Spleen (tissue), 11 donors: ENCODE results near the gene RGS6. TPM values are rescaled to one million over a fixed set of nuclear protein-coding genes. Genes with fewer than 3 reads are reported as not detected.

Experiments used
- DNase-seq: peaks from one replicate; pipeline ENCODE4 v3.0.0-alpha.2; 2020
- H3K27ac ChIP-seq, 8 donors: fragments of 200-600 bp; sonication (generic) in 7 of 8; 1 replicate in 4 of 8; 2 replicates in 4 of 8; pipeline versions ENCODE4 v1.5.0 to v1.8.0; 2016 to 2021; ENCODE audit warnings: inconsistent platforms in 4 of 8, mild to moderate bottlenecking in 4 of 8, moderate library complexity in 1 of 8
- H3K27me3 ChIP-seq, 7 donors: fragments of 200-600 bp; sonication (generic) in 6 of 7; replicated peaks in 1 of 7; 1 replicate in 4 of 7; 2 replicates in 3 of 7; pipeline versions ENCODE4 v1.5.0 to v1.8.0; 2016 to 2021; ENCODE audit warnings: inconsistent platforms in 3 of 7, mild to moderate bottlenecking in 1 of 7
- H3K36me3 ChIP-seq, 6 donors: fragments of 200-600 bp; sonication (generic) in 5 of 6; 1 replicate in 4 of 6; 2 replicates in 2 of 6; pipeline versions ENCODE4 v1.5.0 to v1.8.0; 2016 to 2021; ENCODE audit warnings: inconsistent platforms in 2 of 6
- H3K4me1 ChIP-seq, 6 donors: fragments of 200-600 bp; sonication (generic) in 5 of 6; 1 replicate in 3 of 6; 2 replicates in 3 of 6; pipeline versions ENCODE4 v1.5.0 to v1.8.0; 2016 to 2021; ENCODE audit warnings: inconsistent platforms in 3 of 6
- H3K4me3 ChIP-seq, 8 donors: fragments of 200-600 bp; sonication (generic) in 7 of 8; 1 replicate in 4 of 8; 2 replicates in 4 of 8; pipeline versions ENCODE4 v1.5.0 to v1.8.0; 2016 to 2021; ENCODE audit warnings: inconsistent platforms in 4 of 8, mild to moderate bottlenecking in 4 of 8, moderate library complexity in 2 of 8
- H3K9me3 ChIP-seq, 8 donors: fragments of 200-600 bp; sonication (generic) in 7 of 8; 1 replicate in 4 of 8; 2 replicates in 4 of 8; pipeline versions ENCODE4 v1.5.0 to v1.8.0; 2016 to 2021; ENCODE audit warnings: inconsistent platforms in 4 of 8
- CTCF ChIP-seq, 11 experiments: fragments of 200-600 bp in 7 of 11; fragments of 450-650 bp in 4 of 11; sonication (generic) in 4 of 11; IDR thresholded peaks in 8 of 11; conservative IDR thresholded peaks in 3 of 11; 1 replicate in 7 of 11; 2 replicates in 4 of 11; pipeline versions ENCODE4 v1.4.0 to v1.8.0; 2016 to 2021; ENCODE audit warnings: antibody characterized with exemption in 11 of 11, inconsistent platforms in 4 of 11, mild to moderate bottlenecking in 1 of 11
- POLR2A ChIP-seq, 3 donors: fragments of 450-650 bp; IDR thresholded peaks; one replicate each; pipeline ENCODE4 v1.5.1; 2017; ENCODE audit warnings: antibody characterized with exemption in 3 of 3, mild to moderate bottlenecking in 1 of 3
- POLR2AphosphoS5 ChIP-seq, 3 donors: sonication (generic); formaldehyde crosslinking; IDR thresholded peaks; one replicate each; pipeline ENCODE4 v1.5.1; 2017; ENCODE audit warnings: antibody characterized with exemption in 3 of 3
- WGBS, 5 donors: extraction: QIAGEN DNeasy Blood & Tissue Kit in 3 of 5; methylation state at CpG; one replicate each; pipeline versions ENCODE4 v1.1.5 to v1.1.7; 2013 to 2018; 5-methylcytosine and 5-hydroxymethylcytosine counted together
- intact Hi-C: fragments of 100-400 bp; cut with DNase I; formaldehyde crosslinking; loops from one replicate; pipeline ENCODE4 v1.15.0; 2023; ENCODE audit warnings: low total_unique reads
- polyA plus RNA-seq, 3 donors: library from polyadenylated mRNA; stranded (reverse); fragments of 200-250 nt; gene quantifications; one replicate each; pipeline ENCODE4 v1.2.1, GENCODE V29; 2013
- total RNA-seq, 7 donors: library from RNA; depleted of rRNA in 3 of 7; stranded (reverse); fragments of >200 nt in 3 of 7; fragmentation: NEBNext Ultra II Directional in 4 of 7; extraction: Animal tissue kit (Norgen Biotek cat#: 25700) in 4 of 7; gene quantifications; one replicate each; pipeline versions ENCODE4 v1.1.0 to v1.2.1, GENCODE V29; 2016 to 2021
- donor health status: healthy with polysubstance abuse.
- donor health status: DM: no; HTN: no; CAD: no; lungs with moderate emphysema.
- donor health status: DM: no; HTN: no; CAD: no.
- donor health status: Bipolar disorder and iron deficiency.
- donor health status: healthy.
- donor health status: DM: no; HTN: no; CAD: no.
- donor health status: DM: yes; HTN: yes; CAD: no.

Gene RGS6
- total and polyA plus RNA-seq, 10 donors, result 0.20 to 8.1 (median 2.3) TPM

- H3K4me3 ChIP-seq, result no peak overlapping the region
- H3K4me1 ChIP-seq, result no peaks in the 10 kb centered on the region
- peaks cover 0 to 16% (median 0%) of the 10 kb centered on the region in 7 donors for H3K27me3 ChIP-seq
- TF ChIP-seq CTCF (IDR thresholded peaks at IDR 0.05 in 8 of 11, conservative IDR thresholded peaks at IDR 0.05 in 3 of 11), result no peak
- no peak for TF ChIP-seq POLR2AphosphoS5 (IDR thresholded peaks at IDR 0.05)
- no peak for TF ChIP-seq POLR2A (IDR thresholded peaks at IDR 0.05)
- DNase-seq, result no peak
- H3K27ac ChIP-seq, result no peak overlapping the region
- intact Hi-C loops, result no loop called here
- no peaks in the 10 kb centered on the region for H3K9me3 ChIP-seq
- 67 to 78% (median 74%) methylated on average over 4 of the region's 4 CpGs for WGBS, 5 donors
- H3K36me3 ChIP-seq, result no peaks in the 10 kb centered on the region
These were observed 157.4 kb downstream of the RGS6 start for GRCh38 chr14:72089625-72090024.

- H3K4me3 ChIP-seq, result no peak overlapping the region
- H3K27me3 ChIP-seq, result peaks cover 0 to 10% (median 0%) of the 10 kb centered on the region in 7 donors
- intact Hi-C loops, result no loop called here
- 61 to 73% (median 65%) methylated on average over 6 of the region's 6 CpGs for WGBS, 5 donors
- H3K4me1 ChIP-seq, result no peaks in the 10 kb centered on the region
- no peaks in the 10 kb centered on the region for H3K9me3 ChIP-seq
- no peak for TF ChIP-seq POLR2A (IDR thresholded peaks at IDR 0.05)
- no peak for TF ChIP-seq POLR2AphosphoS5 (IDR thresholded peaks at IDR 0.05)
- no peak for TF ChIP-seq CTCF (IDR thresholded peaks at IDR 0.05 in 8 of 11, conservative IDR thresholded peaks at IDR 0.05 in 3 of 11)
- H3K36me3 ChIP-seq, result no peaks in the 10 kb centered on the region
- H3K27ac ChIP-seq, result no peak overlapping the region
- DNase-seq, result no peak
These were observed 162.8 kb downstream of the RGS6 start for GRCh38 chr14:72094844-72095582.

- H3K36me3 ChIP-seq, result no peaks in the 10 kb centered on the region
- no peak for DNase-seq
- 64 to 84% (median 77%) methylated on average over 4 of the region's 4 CpGs for WGBS, 5 donors
- H3K4me1 ChIP-seq, result no peaks in the 10 kb centered on the region
- TF ChIP-seq POLR2AphosphoS5 (IDR thresholded peaks at IDR 0.05) (no peak), POLR2A (IDR thresholded peaks at IDR 0.05) (no peak), CTCF (IDR thresholded peaks at IDR 0.05 in 8 of 11, conservative IDR thresholded peaks at IDR 0.05 in 3 of 11) (no peak)
- H3K27me3 ChIP-seq, result peaks cover 0 to 4% (median 0%) of the 10 kb centered on the region in 7 donors
- H3K27ac ChIP-seq, result no peak overlapping the region
- no peak overlapping the region for H3K4me3 ChIP-seq
- intact Hi-C loops, result no loop called here
- H3K9me3 ChIP-seq, result no peaks in the 10 kb centered on the region
These were observed 165.0 kb downstream of the RGS6 start for GRCh38 chr14:72097173-72097783.

- Histone ChIP-seq H3K9me3 (no peaks in the 10 kb centered on the region), H3K4me1 (no peaks in the 10 kb centered on the region), H3K4me3 (no peak overlapping the region), H3K27ac (no peak overlapping the region), H3K27me3 (peaks cover 0 to 4% (median 0%) of the 10 kb centered on the region in 7 donors), H3K36me3 (no peaks in the 10 kb centered on the region)
- intact Hi-C loops, result no loop called here
- 63 to 83% (median 71%) methylated on average over 4 of the region's 4 CpGs for WGBS, 5 donors
- no peak for DNase-seq
- TF ChIP-seq POLR2AphosphoS5 (IDR thresholded peaks at IDR 0.05) (no peak), POLR2A (IDR thresholded peaks at IDR 0.05) (no peak), CTCF (IDR thresholded peaks at IDR 0.05 in 8 of 11, conservative IDR thresholded peaks at IDR 0.05 in 3 of 11) (no peak)
These were observed 166.0 kb downstream of the RGS6 start for GRCh38 chr14:72098210-72098609.
